Measurements from ENCODE around the gene ZNF341. TPM values are rescaled to one million over a fixed set of nuclear protein-coding genes. Genes with fewer than 3 reads are reported as not detected.

Gene ZNF341
- total and polyA plus RNA-seq, 2 donors (not counting 1 experiment from before 2014, with no cell fraction given), result 9.1 to 10.9 TPM

GRCh38 chr20:33816191-33816590 lies 84.4 kb downstream of the ZNF341 start:
- Histone ChIP-seq H3K27ac (ENCODE audit: low read length in 2 of 2) (no peak overlapping the region), H3K79me2 (ENCODE audit: control insufficient read depth, insufficient read depth, low read length) (peaks cover 99% of the 10 kb centered on the region), H3K9ac (ENCODE audit: low read length) (no peak overlapping the region), H3K9me3 (ENCODE audit: control extremely low read depth in 1 of 3, control insufficient read depth in 2 of 3, insufficient read depth in 1 of 3, low read length in 2 of 3) (no peaks in the 10 kb centered on the region), H3K36me3 (replicated peaks in 1 of 2; ENCODE audit: control extremely low read depth in 1 of 2, control insufficient read depth in 1 of 2, extremely low read depth in 1 of 2, insufficient read depth in 2 of 2, low read length in 1 of 2) (peaks cover 0 to 18% of the 10 kb centered on the region in 2 experiments), H2AFZ (ENCODE audit: insufficient read depth, low read depth, low read length, poor library complexity, severe bottlenecking) (no peak overlapping the region), H3K27me3 (replicated peaks in 1 of 4; ENCODE audit: control extremely low read depth in 1 of 4, control insufficient read depth in 3 of 4, insufficient read depth in 4 of 4, low read length in 3 of 4) (no peaks in the 10 kb centered on the region), H4K20me1 (ENCODE audit: control insufficient read depth, insufficient read depth, low read length, poor library complexity, severe bottlenecking) (peaks cover 96% of the 10 kb centered on the region), H3K4me3 (ENCODE audit: control extremely low read depth in 1 of 5, extremely low read depth in 1 of 5, insufficient read depth in 1 of 5, low read depth in 2 of 5, low read length in 4 of 5) (no peak overlapping the region), H3K4me1 (ENCODE audit: control insufficient read depth in 2 of 2, insufficient read depth in 2 of 2, low read length in 2 of 2) (peaks cover 30 to 51% of the 10 kb centered on the region in 2 donors), H3K4me2 (replicated peaks; ENCODE audit: low read depth, low read length, poor library complexity, severe bottlenecking) (no peak overlapping the region)
- DNase-seq (no peak), ATAC-seq (ENCODE audit: low read depth) (no peak)
- intact Hi-C loops (cut with micrococcal nuclease), result loop anchor here (10.0 kb wide), 3 partner anchors 261 to 1599 kb away; partner anchors contain the start of gene UQCC1
- H3K9me3 Mint-ChIP-seq (ENCODE audit: insufficient read depth), result no peaks in the 10 kb centered on the region
- H3K4me1 Mint-ChIP-seq, result peaks cover 85% of the 10 kb centered on the region
- no peak overlapping the region for H3K27ac Mint-ChIP-seq
- H3K4me3 Mint-ChIP-seq, result no peak overlapping the region
- WGBS (ENCODE audit: insufficient coverage), result no CpG with 5 or more reads among the region's 1 CpG
- TF ChIP-seq CTCF (IDR thresholded peaks at IDR 0.05), result no peak
- no peak for TF ChIP-seq EZH2 (IDR thresholded peaks at IDR 0.05; ENCODE audit: borderline replicate concordance, insufficient read depth, low read depth, low read length, poor library complexity, severe bottlenecking)
- POLR2A ChIA-PET, result no interaction called here
- no peaks in the 10 kb centered on the region for H3K27me3 Mint-ChIP-seq
- CTCF ChIA-PET, result no interaction called here

DNA sequence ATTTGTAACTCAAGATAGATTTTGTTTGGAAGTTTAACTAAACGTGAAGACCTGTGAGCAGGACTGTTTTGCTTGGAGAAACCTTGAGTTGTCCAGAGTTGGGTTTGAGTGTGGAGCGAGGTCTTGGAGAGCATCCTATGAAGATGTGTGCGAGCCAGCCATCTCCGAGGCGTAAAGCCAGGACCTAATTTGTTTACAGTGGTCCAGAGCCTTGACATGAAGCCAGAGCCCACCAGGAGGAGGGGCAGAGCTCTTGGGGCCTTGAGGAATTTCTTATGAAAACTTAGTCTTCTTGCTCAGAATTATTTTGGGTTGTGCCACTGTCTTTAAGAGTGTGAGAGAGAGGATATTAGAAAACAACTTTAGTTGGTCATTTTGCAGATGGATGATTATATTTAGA lies 85.6 kb downstream of the ZNF341 start:
- WGBS (ENCODE audit: insufficient coverage), result 96% methylated on average over 5 of the region's 5 CpGs
- Mint-ChIP-seq H3K9me3 (ENCODE audit: insufficient read depth) (no peaks in the 10 kb centered on the region), H3K27ac (peak overlapping the region; percentile 10), H3K27me3 (no peaks in the 10 kb centered on the region), H3K4me3 (no peak overlapping the region), H3K4me1 (peaks cover 82% of the 10 kb centered on the region)
- peaks cover 24 to 44% of the 10 kb centered on the region in 2 donors for H3K4me1 ChIP-seq (ENCODE audit: control insufficient read depth in 2 of 2, insufficient read depth in 2 of 2, low read length in 2 of 2)
- intact Hi-C loops (cut with micrococcal nuclease), result loop anchor here (10.0 kb wide), 3 partner anchors 263 to 1597 kb away; partner anchors contain the start of gene UQCC1
- no peaks in the 10 kb centered on the region for H3K27me3 ChIP-seq (replicated peaks in 1 of 4; ENCODE audit: control extremely low read depth in 1 of 4, control insufficient read depth in 3 of 4, insufficient read depth in 4 of 4, low read length in 3 of 4)
- ATAC-seq (ENCODE audit: low read depth) (no peak), DNase-seq (no peak)
- no peak overlapping the region for H3K9ac ChIP-seq (ENCODE audit: low read length)
- POLR2A ChIA-PET, result no interaction called here
- CTCF ChIA-PET, result interaction anchor here (1.2 kb wide), 1 partner anchor 528 kb away, joined by 3 read pairs; no protein-coding TSS in a partner anchor
- H3K9me3 ChIP-seq (ENCODE audit: control extremely low read depth in 1 of 3, control insufficient read depth in 2 of 3, insufficient read depth in 1 of 3, low read length in 2 of 3), result no peaks in the 10 kb centered on the region
- H3K79me2 ChIP-seq (ENCODE audit: control insufficient read depth, insufficient read depth, low read length), result peaks cover 99% of the 10 kb centered on the region
- peaks cover 90% of the 10 kb centered on the region for H4K20me1 ChIP-seq (ENCODE audit: control insufficient read depth, insufficient read depth, low read length, poor library complexity, severe bottlenecking)
- H3K4me2 ChIP-seq (replicated peaks; ENCODE audit: low read depth, low read length, poor library complexity, severe bottlenecking), result peak overlapping the region; percentile 9
- H3K27ac ChIP-seq (ENCODE audit: low read length in 2 of 2), result no peak overlapping the region
- TF ChIP-seq EZH2 (IDR thresholded peaks at IDR 0.05; ENCODE audit: borderline replicate concordance, insufficient read depth, low read depth, low read length, poor library complexity, severe bottlenecking) (no peak), CTCF (IDR thresholded peaks at IDR 0.05) (no peak)
- peaks cover 1 to 18% of the 10 kb centered on the region in 2 experiments for H3K36me3 ChIP-seq (replicated peaks in 1 of 2; ENCODE audit: control extremely low read depth in 1 of 2, control insufficient read depth in 1 of 2, extremely low read depth in 1 of 2, insufficient read depth in 2 of 2, low read length in 1 of 2)
- no peak overlapping the region for H2AFZ ChIP-seq (ENCODE audit: insufficient read depth, low read depth, low read length, poor library complexity, severe bottlenecking)
- no peak overlapping the region for H3K4me3 ChIP-seq (ENCODE audit: control extremely low read depth in 1 of 5, extremely low read depth in 1 of 5, insufficient read depth in 1 of 5, low read depth in 2 of 5, low read length in 4 of 5)
